IgD-negative memory B cell (primary cell): ENCODE results near the gene EXOC4. TPM values are rescaled to one million over a fixed set of nuclear protein-coding genes. Genes with fewer than 3 reads are reported as not detected.

Experiments
- H3K27ac Mint-ChIP-seq, 3 donors: one replicate each; pipeline ENCODE4 v1.8.0; 2020 to 2022; ENCODE audit warnings: mild to moderate bottlenecking in 3 of 3, mixed read lengths in 3 of 3, moderate library complexity in 1 of 3
- H3K27me3 Mint-ChIP-seq: one replicate; pipeline ENCODE4 v1.8.0; 2021; ENCODE audit warnings: mixed read lengths
- H3K36me3 Mint-ChIP-seq: one replicate; pipeline ENCODE4 v1.8.0; 2020; ENCODE audit warnings: mild to moderate bottlenecking, mixed read lengths
- H3K4me1 Mint-ChIP-seq, 3 donors: one replicate each; pipeline ENCODE4 v1.8.0; 2020 to 2022; ENCODE audit warnings: mixed read lengths in 3 of 3, mild to moderate bottlenecking in 1 of 3
- H3K4me3 Mint-ChIP-seq, 4 donors: one replicate each; pipeline ENCODE4 v1.8.0; 2020 to 2022; ENCODE audit warnings: mild to moderate bottlenecking in 4 of 4, mixed read lengths in 4 of 4, moderate library complexity in 3 of 4
- H3K9me3 Mint-ChIP-seq, 3 donors: one replicate each; pipeline ENCODE4 v1.8.0; 2020 to 2021; ENCODE audit warnings: mixed read lengths in 3 of 3, mild to moderate bottlenecking in 1 of 3
- polyA plus RNA-seq: library from polyadenylated mRNA; unstranded; fragments of 300-500 nt; fragmentation: Illumina TruSeq; gene quantifications from one replicate; pipeline ENCODE4 v1.2.3, GENCODE V29; 2021

EXOC4 gene
- polyA plus RNA-seq, 1 donor from 2014 or later, result 34.5 TPM

GRCh38 chr7:134083766-134084487 is 831.0 kb downstream of the EXOC4 start:
- Mint-ChIP-seq H3K9me3 (peaks cover 0 to 9% (median under 1%) of the 10 kb centered on the region in 3 donors), H3K27me3 (no peaks in the 10 kb centered on the region), H3K27ac (no peak overlapping the region), H3K36me3 (peaks cover 3% of the 10 kb centered on the region), H3K4me3 (no peak overlapping the region), H3K4me1 (peaks cover 6 to 14% (median 12%) of the 10 kb centered on the region in 3 donors)

GRCh38 chr7:134084488-134085144 is 831.7 kb downstream of the EXOC4 start:
- H3K4me3 Mint-ChIP-seq, result peak overlapping the region in 1 of 4 donors; percentile 61
- peak overlapping the region in 1 of 3 donors; percentile 49 for H3K27ac Mint-ChIP-seq

DNA sequence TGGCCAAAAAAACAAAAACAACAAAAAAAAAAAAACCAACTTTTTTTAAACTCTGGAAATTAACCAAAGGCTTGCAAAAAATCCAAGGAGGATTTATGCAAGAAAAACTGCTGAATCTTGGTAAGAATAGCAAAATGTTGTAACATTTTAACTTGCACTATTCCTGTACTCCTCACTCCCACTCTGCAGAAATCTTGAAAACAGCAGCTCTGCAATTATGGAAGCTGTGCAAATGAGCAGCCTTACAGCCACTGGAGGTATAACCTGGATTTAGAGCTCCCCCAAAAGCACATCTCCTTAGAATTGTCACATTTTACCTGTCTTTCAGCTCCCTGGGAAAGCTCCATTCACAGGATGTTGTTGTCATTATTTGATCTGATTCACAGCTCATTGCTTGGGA is 832.4 kb downstream of the EXOC4 start:
- no peak overlapping the region for H3K4me3 Mint-ChIP-seq
- no peaks in the 10 kb centered on the region for H3K27me3 Mint-ChIP-seq
- peaks cover 5% of the 10 kb centered on the region for H3K36me3 Mint-ChIP-seq
- peaks cover 0 to 23% (median 4%) of the 10 kb centered on the region in 3 donors for H3K9me3 Mint-ChIP-seq
- no peak overlapping the region for H3K27ac Mint-ChIP-seq
- H3K4me1 Mint-ChIP-seq, result peaks cover 6 to 14% (median 12%) of the 10 kb centered on the region in 3 donors

More at GRCh38 chr7:134084488-134085144, 831.7 kb downstream of the EXOC4 start:
- Mint-ChIP-seq H3K27me3 (no peaks in the 10 kb centered on the region), H3K36me3 (peaks cover 5% of the 10 kb centered on the region), H3K9me3 (peaks cover 0 to 16% (median 4%) of the 10 kb centered on the region in 3 donors), H3K4me1 (peaks cover 6 to 14% (median 12%) of the 10 kb centered on the region in 3 donors)

GRCh38 chr7:134086998-134087735 is 834.3 kb downstream of the EXOC4 start:
- Mint-ChIP-seq H3K27ac (no peak overlapping the region), H3K27me3 (no peaks in the 10 kb centered on the region), H3K9me3 (peaks cover 0 to 25% (median 4%) of the 10 kb centered on the region in 3 donors), H3K4me3 (no peak overlapping the region), H3K4me1 (peaks cover 6 to 14% (median 12%) of the 10 kb centered on the region in 3 donors), H3K36me3 (peaks cover 5% of the 10 kb centered on the region)

- Mint-ChIP-seq H3K27ac (no peak overlapping the region), H3K9me3 (peaks cover 4 to 25% (median 4%) of the 10 kb centered on the region in 3 donors), H3K36me3 (peaks cover 5% of the 10 kb centered on the region), H3K4me1 (peaks cover 6 to 14% (median 12%) of the 10 kb centered on the region in 3 donors), H3K27me3 (no peaks in the 10 kb centered on the region), H3K4me3 (no peak overlapping the region)
Measured at GRCh38 chr7:134088199-134088598, 835.3 kb downstream of the EXOC4 start.

DNA sequence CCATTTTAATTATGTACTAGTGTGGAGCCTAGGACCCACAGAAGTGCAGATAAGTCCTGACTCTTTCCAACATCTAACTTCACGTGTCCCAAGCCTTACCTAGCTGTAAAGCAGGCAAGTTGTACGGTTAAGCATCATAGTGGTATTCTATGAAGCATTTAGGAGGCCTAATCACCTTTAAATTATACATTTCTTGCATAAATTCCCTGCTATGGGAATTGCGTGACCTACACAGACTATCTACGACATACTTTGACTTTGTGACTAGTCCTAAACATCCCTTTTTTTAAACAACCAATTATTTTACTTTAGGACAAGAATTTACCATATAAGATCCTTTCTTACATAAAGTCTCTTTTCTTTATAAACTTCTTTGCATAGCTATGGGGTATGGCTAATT is 836.6 kb downstream of the EXOC4 start:
- peaks cover 7 to 10% (median 8%) of the 10 kb centered on the region in 3 donors for H3K4me1 Mint-ChIP-seq
- no peak overlapping the region for H3K27ac Mint-ChIP-seq
- no peak overlapping the region for H3K4me3 Mint-ChIP-seq
- H3K9me3 Mint-ChIP-seq, result peaks cover 7 to 32% (median 8%) of the 10 kb centered on the region in 3 donors
- H3K36me3 Mint-ChIP-seq, result peaks cover 5% of the 10 kb centered on the region
- no peaks in the 10 kb centered on the region for H3K27me3 Mint-ChIP-seq

GRCh38 chr7:134098072-134098471 is 845.2 kb downstream of the EXOC4 start:
- no peak overlapping the region for H3K4me3 Mint-ChIP-seq
- no peak overlapping the region for H3K27ac Mint-ChIP-seq
- peaks cover 3% of the 10 kb centered on the region for H3K36me3 Mint-ChIP-seq
- peaks cover 0 to 2% (median 0%) of the 10 kb centered on the region in 3 donors for H3K4me1 Mint-ChIP-seq
- H3K9me3 Mint-ChIP-seq, result peaks cover 8 to 17% (median 11%) of the 10 kb centered on the region in 3 donors
- no peaks in the 10 kb centered on the region for H3K27me3 Mint-ChIP-seq

DNA sequence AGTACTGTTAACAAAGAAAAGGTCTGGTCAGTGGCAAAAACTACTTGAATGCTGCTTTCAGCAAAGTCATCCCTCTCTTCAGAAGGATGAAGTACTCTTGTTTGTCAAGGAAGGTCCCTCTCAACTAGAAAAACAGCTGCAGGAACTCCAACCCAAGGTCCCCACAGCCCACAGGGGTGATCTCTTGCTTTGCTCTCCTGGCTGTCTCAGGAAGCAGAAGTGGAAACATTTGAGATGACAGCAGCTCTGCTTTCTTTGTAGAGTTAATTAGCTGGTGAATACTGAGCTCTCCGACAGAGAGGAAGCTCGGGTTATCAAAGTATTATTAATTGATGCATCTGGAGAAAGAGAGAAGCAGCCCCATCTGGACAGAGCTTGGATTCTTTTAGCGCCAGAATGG is 848.8 kb downstream of the EXOC4 start:
- H3K9me3 Mint-ChIP-seq, result no peaks in the 10 kb centered on the region
- no peak overlapping the region for H3K4me3 Mint-ChIP-seq
- peaks cover 3% of the 10 kb centered on the region for H3K36me3 Mint-ChIP-seq
- no peaks in the 10 kb centered on the region for H3K27me3 Mint-ChIP-seq
- no peak overlapping the region for H3K27ac Mint-ChIP-seq
- H3K4me1 Mint-ChIP-seq, result no peaks in the 10 kb centered on the region

DNA sequence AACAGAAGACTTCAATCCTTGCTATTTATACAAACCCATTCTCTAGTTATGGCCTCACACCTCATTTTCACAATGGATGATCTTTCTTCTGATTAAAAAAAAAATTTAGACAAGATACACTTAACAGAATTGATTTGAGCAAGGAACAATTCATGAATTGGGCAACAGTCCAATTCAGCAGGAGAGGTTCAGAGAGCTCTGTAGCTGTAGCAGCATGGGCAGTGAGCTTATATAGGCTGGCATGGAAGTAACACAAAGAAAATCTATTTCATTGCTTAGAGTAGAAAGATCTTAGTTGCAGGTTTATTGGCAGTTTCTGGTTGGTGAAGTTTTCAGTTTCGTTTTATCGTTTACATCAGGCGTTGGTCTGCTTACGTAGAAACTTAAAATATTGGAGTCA is 851.3 kb downstream of the EXOC4 start:
- Mint-ChIP-seq H3K27me3 (no peaks in the 10 kb centered on the region), H3K4me1 (no peaks in the 10 kb centered on the region), H3K27ac (no peak overlapping the region), H3K36me3 (peaks cover 3% of the 10 kb centered on the region), H3K9me3 (no peaks in the 10 kb centered on the region), H3K4me3 (no peak overlapping the region)

DNA sequence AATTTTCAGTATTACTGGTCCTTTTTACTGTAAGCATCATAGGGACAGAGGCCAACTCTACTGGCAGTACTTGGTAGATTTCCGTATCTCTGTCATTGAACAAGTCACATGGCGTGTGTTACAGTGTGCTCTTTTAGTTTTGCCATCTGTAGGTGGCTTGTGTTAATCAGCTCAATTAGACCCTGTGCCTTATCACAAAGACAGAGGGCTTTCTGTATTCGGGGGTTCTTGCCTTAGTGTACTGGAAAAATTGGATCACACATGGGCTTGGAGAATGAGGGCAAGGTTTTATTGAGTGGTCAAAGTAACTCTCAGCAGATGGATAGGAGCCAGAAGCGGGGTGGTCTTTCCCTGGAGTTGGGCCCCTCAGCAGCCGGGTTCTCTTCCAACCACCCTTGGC is 853.0 kb downstream of the EXOC4 start:
- Mint-ChIP-seq H3K9me3 (no peaks in the 10 kb centered on the region), H3K27ac (no peak overlapping the region), H3K4me1 (no peaks in the 10 kb centered on the region), H3K4me3 (no peak overlapping the region), H3K36me3 (no peaks in the 10 kb centered on the region), H3K27me3 (no peaks in the 10 kb centered on the region)

DNA sequence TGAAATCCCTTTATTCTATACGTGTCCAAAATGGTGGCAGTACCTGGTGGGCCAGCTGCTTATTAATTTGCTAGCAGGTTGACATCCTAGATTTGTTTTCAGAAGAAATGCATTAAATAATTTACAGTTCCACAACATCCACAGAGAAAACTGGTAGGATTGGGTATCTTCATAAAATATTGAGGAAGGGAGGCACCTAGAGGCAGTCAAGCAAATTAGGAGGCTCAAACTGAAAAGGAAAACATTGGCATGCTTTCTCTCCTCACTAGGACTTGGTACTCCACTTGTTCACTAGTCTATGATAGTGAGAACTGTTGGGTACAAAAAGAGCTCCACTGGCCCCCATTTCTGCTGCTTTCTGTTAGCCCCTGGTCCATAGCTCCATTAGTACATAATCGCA is 855.9 kb downstream of the EXOC4 start:
- Mint-ChIP-seq H3K9me3 (no peaks in the 10 kb centered on the region), H3K27me3 (no peaks in the 10 kb centered on the region), H3K4me3 (no peak overlapping the region), H3K27ac (no peak overlapping the region), H3K36me3 (no peaks in the 10 kb centered on the region), H3K4me1 (no peaks in the 10 kb centered on the region)

DNA sequence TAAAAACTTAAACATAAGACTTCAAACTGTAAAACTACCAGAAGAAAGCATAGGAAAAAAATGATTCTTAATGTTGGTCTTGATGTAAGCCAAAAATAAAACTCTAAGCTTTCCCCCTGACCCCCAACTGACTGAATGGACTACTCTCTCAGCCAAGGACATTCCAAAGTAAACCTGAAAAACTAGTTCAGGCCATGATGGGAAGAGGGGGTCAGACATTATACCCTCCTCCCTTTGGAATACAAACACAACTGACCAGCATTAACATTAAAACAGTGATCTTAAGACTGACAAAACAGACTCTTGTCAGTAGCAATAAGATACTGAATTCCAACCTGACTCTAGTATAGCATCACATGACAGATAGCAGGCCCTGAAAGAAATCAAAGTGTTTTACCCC is 860.8 kb downstream of the EXOC4 start:
- no peaks in the 10 kb centered on the region for H3K4me1 Mint-ChIP-seq
- H3K9me3 Mint-ChIP-seq, result peaks cover 0 to 7% (median 3%) of the 10 kb centered on the region in 3 donors
- H3K4me3 Mint-ChIP-seq, result no peak overlapping the region
- no peaks in the 10 kb centered on the region for H3K36me3 Mint-ChIP-seq
- H3K27ac Mint-ChIP-seq, result no peak overlapping the region
- no peaks in the 10 kb centered on the region for H3K27me3 Mint-ChIP-seq

GRCh38 chr7:134114992-134115391 is 862.1 kb downstream of the EXOC4 start:
- no peaks in the 10 kb centered on the region for H3K36me3 Mint-ChIP-seq
- H3K4me3 Mint-ChIP-seq, result no peak overlapping the region
- no peak overlapping the region for H3K27ac Mint-ChIP-seq
- peaks cover 0 to 7% (median 3%) of the 10 kb centered on the region in 3 donors for H3K9me3 Mint-ChIP-seq
- H3K27me3 Mint-ChIP-seq, result no peaks in the 10 kb centered on the region
- H3K4me1 Mint-ChIP-seq, result no peaks in the 10 kb centered on the region
